SH-SY5Y (cell line): ENCODE measurements around the gene PTPRM.

ENCODE experiments used
- GATA2 ChIP-seq: IDR thresholded peaks from 2 replicates; pipeline ENCODE4 v1.6.1; 2011; ENCODE audit warnings: mild to moderate bottlenecking, low read depth, low read length
- GATA3 ChIP-seq: IDR thresholded peaks from 2 replicates; pipeline ENCODE4 v1.6.1; 2011; ENCODE audit warnings: low read depth, mild to moderate bottlenecking, low read length, moderate library complexity

The PTPRM gene

GRCh38 chr18:7566567-7567473, at the start of gene PTPRM:
Gene PTPRM (plus strand): TSS chr18:7567316. CDS start chr18:7567819, 503 bp downstream.
- TF ChIP-seq GATA2 (no peak), GATA3 (no peak)

- TF ChIP-seq GATA2 (no peak), GATA3 (no peak)
Measured at GRCh38 chr18:7517852-7518251, 49.3 kb upstream of the PTPRM start.

- TF ChIP-seq GATA3 (no peak), GATA2 (no peak)
Measured at GRCh38 chr18:7520200-7520785, 46.8 kb upstream of the PTPRM start.

GRCh38 chr18:7521226-7521856, 45.8 kb upstream of the PTPRM start:
- TF ChIP-seq GATA3 (no peak), GATA2 (no peak)

- no peak for TF ChIP-seq GATA2
- no peak for TF ChIP-seq GATA3
Measured at GRCh38 chr18:7523772-7524171, 43.3 kb upstream of the PTPRM start.

- no peak for TF ChIP-seq GATA2
- TF ChIP-seq GATA3, result no peak
Measured at GRCh38 chr18:7524786-7525185, 42.3 kb upstream of the PTPRM start.

GRCh38 chr18:7532942-7533341, 34.2 kb upstream of the PTPRM start:
- TF ChIP-seq GATA2, result no peak
- TF ChIP-seq GATA3, result no peak

- TF ChIP-seq GATA2 (no peak), GATA3 (no peak)
Measured at GRCh38 chr18:7535436-7536205, 31.5 kb upstream of the PTPRM start.

GRCh38 chr18:7537145-7537544, 30.0 kb upstream of the PTPRM start:
- no peak for TF ChIP-seq GATA2
- no peak for TF ChIP-seq GATA3

GRCh38 chr18:7541835-7542234, 25.3 kb upstream of the PTPRM start:
- TF ChIP-seq GATA2, result no peak
- no peak for TF ChIP-seq GATA3

- TF ChIP-seq GATA3 (no peak), GATA2 (no peak)
Measured at GRCh38 chr18:7544686-7545085, 22.4 kb upstream of the PTPRM start.

GRCh38 chr18:7545734-7546133, 21.4 kb upstream of the PTPRM start:
- TF ChIP-seq GATA3 (no peak), GATA2 (no peak)

- no peak for TF ChIP-seq GATA2
- no peak for TF ChIP-seq GATA3
Measured at GRCh38 chr18:7548221-7548620, 18.9 kb upstream of the PTPRM start.

- no peak for TF ChIP-seq GATA3
- no peak for TF ChIP-seq GATA2
Measured at GRCh38 chr18:7548721-7549120, 18.4 kb upstream of the PTPRM start.
